Measurements from ENCODE around the gene ATP5MK. TPM values are rescaled to one million over a fixed set of nuclear protein-coding genes. Genes with fewer than 3 reads are reported as not detected.

ATP5MK gene
- total RNA-seq, 1 experiment from 2014 or later = 556 TPM

- H3K36me3 ChIP-seq (ENCODE audit: control insufficient read depth in 1 of 2, insufficient read depth in 2 of 2, low read length in 2 of 2) = peaks cover 77 to 80% of the 10 kb centered on the region in 2 experiments
- CTCF ChIA-PET = no interaction called here
- H3K27me3 ChIP-seq (ENCODE audit: insufficient read depth, low read length) = no peaks in the 10 kb centered on the region
- no TSS peak for BruUV-seq (replicated peaks)
- H2AFZ ChIP-seq (ENCODE audit: low read depth, low read length, poor library complexity, severe bottlenecking) = no peak overlapping the region
- no peak overlapping the region for H3K9ac ChIP-seq (ENCODE audit: low read length)
- no peaks in the 10 kb centered on the region for H3K9me3 ChIP-seq (ENCODE audit: control insufficient read depth in 1 of 2, insufficient read depth in 1 of 2, low read depth in 1 of 2, low read length in 2 of 2)
- intact Hi-C loops (cut with micrococcal nuclease) = no loop called here
- POLR2A ChIA-PET = no interaction called here
- H3K4me1 ChIP-seq (ENCODE audit: control insufficient read depth in 1 of 2, insufficient read depth in 2 of 2, low read length in 2 of 2) = no peaks in the 10 kb centered on the region
- peaks cover 65% of the 10 kb centered on the region for H3K79me2 ChIP-seq (ENCODE audit: insufficient read depth, low read length)
- no peaks in the 10 kb centered on the region for H3K9me2 ChIP-seq (ENCODE audit: insufficient read depth)
- ATAC-seq (no peak), DNase-seq (ENCODE audit: low read depth, low spot score) (no peak)
- H3K4me2 ChIP-seq (ENCODE audit: low read length) = no peak overlapping the region
- RAD21 ChIA-PET (ENCODE audit: low non-redundant PET in 1 of 2, low total read pairs in 2 of 2, uncharacterized antibody in 2 of 2, unreplicated experiment in 2 of 2) = no interaction called here
- no peak for TF ChIP-seq POLR2AphosphoS5 (IDR thresholded peaks at IDR 0.05; ENCODE audit: low read depth, low read length)
- no peak for TF ChIP-seq CTCF (IDR thresholded peaks at IDR 0.05 in 2 of 3, conservative IDR thresholded peaks at IDR 0.05 in 1 of 3; ENCODE audit: borderline replicate concordance in 1 of 3, insufficient read depth in 1 of 3, low read depth in 2 of 3, low read length in 2 of 3)
- no peak for TF ChIP-seq EGR1 (IDR thresholded peaks at IDR 0.05; ENCODE audit: low read depth)
- no peak for TF ChIP-seq MAX (IDR thresholded peaks at IDR 0.05)
- TF ChIP-seq CEBPB (IDR thresholded peaks at IDR 0.05; ENCODE audit: low read depth) = no peak
- no peak for TF ChIP-seq ZFX (IDR thresholded peaks at IDR 0.05)
- TF ChIP-seq SRF (IDR thresholded peaks at IDR 0.05; ENCODE audit: low read depth) = no peak
- no peak for TF ChIP-seq FOSL1 (IDR thresholded peaks at IDR 0.05; ENCODE audit: low read depth)
- TF ChIP-seq JUND (IDR thresholded peaks at IDR 0.05) = no peak
- no peak for TF ChIP-seq EZH2phosphoT487 (IDR thresholded peaks at IDR 0.05; ENCODE audit: borderline replicate concordance)
- no peak for TF ChIP-seq SIN3A (IDR thresholded peaks at IDR 0.05; ENCODE audit: low read depth)
- TF ChIP-seq ATF3 (IDR thresholded peaks at IDR 0.05) = no peak
- TF ChIP-seq CBX3 (IDR thresholded peaks at IDR 0.05; ENCODE audit: low read depth) = no peak
- no peak for TF ChIP-seq ELF1 (IDR thresholded peaks at IDR 0.05; ENCODE audit: borderline replicate concordance, low read depth)
- H4K20me1 ChIP-seq (ENCODE audit: insufficient read depth) = no peaks in the 10 kb centered on the region
- no peak overlapping the region for H3K27ac ChIP-seq (ENCODE audit: low read depth, low read length)
- H3K4me3 ChIP-seq (replicated peaks in 1 of 2; ENCODE audit: low read depth in 1 of 2, low read length in 2 of 2) = no peak overlapping the region
Observed at GRCh38 chr10:103428989-103429643, 32.8 kb upstream of the ATP5MK start.

Measured in HCT116 (cell line).